GM12801 (cell line): ENCODE data around the gene SLC43A2.

Experiments
- TF ChIP-seq, protein P1 (sequence below): IDR thresholded peaks from one replicate; pipeline ENCODE4 v1.5.1; 2011; ENCODE audit warnings: control low read depth; ENCODE audit not compliant: insufficient read length; ENCODE audit errors: extremely low read depth

SLC43A2 gene

DNA sequence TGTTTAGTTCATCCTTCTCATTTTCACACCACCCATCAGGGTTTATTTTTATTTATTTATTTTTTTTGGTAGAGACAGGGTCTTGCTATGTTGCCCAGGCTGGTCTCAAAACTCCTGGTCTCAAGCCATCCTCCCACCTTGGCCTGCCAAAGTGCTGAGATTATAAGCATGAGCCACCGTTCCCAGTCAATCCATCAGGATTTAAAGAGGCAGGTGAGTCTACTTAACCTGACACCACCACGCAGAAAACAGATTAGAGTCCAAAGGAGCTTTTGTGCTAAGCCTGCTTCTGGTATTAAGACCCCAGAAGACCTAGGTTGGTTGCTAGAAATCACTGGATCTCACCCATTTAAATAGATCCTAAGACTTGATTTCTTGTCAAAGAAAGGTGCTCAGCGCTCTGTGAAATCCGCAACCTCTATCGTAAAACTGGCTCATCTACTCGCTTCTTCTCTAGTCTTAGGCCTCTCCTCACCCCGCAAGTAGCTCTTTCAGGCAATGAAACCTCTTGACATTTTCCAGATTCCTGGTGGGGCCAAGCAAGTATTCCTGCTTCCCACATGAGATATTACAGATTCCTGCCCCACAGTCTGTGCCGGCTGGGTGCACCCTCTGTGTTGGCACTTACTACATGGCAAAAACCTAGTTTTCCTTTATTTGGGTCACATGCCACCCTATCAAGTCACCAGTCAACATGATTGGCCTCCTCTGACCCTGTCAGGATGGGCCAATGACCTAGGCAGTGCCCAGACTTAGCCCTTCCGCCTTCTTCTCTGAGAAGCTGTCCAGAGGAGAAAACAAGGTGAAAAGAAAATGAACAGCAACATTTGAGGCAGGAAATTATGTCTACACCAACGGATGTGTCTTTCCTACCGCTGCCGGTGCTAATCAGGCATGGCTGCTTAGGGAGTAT is 75.0 kb downstream of the SLC43A2 start:
- TF ChIP-seq, protein P1, sequence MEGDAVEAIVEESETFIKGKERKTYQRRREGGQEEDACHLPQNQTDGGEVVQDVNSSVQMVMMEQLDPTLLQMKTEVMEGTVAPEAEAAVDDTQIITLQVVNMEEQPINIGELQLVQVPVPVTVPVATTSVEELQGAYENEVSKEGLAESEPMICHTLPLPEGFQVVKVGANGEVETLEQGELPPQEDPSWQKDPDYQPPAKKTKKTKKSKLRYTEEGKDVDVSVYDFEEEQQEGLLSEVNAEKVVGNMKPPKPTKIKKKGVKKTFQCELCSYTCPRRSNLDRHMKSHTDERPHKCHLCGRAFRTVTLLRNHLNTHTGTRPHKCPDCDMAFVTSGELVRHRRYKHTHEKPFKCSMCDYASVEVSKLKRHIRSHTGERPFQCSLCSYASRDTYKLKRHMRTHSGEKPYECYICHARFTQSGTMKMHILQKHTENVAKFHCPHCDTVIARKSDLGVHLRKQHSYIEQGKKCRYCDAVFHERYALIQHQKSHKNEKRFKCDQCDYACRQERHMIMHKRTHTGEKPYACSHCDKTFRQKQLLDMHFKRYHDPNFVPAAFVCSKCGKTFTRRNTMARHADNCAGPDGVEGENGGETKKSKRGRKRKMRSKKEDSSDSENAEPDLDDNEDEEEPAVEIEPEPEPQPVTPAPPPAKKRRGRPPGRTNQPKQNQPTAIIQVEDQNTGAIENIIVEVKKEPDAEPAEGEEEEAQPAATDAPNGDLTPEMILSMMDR, result no peak

DNA sequence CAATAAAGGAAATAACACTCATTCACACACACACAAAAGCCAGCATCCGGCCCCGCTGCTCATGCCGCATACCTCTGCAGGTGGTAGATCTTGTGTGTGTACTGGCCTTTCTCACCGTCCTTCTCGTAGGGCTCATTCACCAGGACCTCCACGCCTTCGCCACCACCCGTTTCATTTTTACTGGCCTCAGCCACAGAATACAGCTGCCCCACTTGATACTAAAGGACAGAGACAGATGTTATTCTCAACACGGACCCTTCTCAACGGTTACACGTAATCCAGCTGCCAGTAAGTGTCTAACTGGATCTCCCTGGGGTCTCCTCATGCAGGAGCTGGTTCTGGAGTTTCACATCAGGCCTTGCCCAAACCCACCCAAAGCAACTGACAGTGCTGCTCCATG is 75.7 kb downstream of the SLC43A2 start:
- TF ChIP-seq, protein P1, result no peak

DNA sequence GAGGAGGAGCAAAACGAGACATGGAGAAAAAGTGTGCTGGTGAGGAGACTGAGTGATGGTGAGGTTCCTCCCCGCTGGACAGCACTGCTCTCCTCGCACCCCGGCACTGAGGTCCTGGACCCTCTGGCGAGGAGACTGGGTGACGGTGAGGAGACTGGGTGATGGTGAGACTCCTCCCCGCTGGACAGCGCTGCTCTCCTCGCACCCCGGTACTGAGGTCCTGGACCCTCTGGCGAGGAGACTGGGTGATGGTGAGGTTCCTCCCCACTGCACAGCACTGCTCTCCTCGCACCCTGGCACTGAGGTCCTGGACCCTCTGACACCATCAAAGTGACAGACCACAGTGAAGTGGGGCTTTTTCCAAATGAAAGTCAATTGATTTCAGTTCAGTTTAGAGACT is 76.9 kb downstream of the SLC43A2 start:
- TF ChIP-seq, protein P1, result no peak

DNA sequence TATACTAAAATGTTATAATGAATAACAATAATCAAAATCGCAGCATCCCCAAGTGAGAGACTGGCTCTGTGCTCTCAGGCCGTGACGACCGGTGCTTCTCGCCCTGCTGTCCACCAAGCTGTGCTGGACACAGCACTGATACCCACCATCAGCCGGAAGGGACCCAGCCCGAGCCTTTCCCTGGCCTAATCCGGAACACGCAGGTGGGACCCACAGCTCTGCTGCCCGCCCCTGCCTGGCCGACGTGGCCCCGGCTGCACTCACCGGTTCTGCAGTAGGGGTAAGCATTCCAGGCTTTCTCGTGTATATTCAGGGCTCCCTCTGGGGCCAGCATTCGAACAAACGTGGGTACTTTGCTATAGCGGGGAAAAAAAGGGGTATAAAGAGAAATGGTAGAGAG is 80.6 kb downstream of the SLC43A2 start:
- TF ChIP-seq, protein P1, result no peak

DNA sequence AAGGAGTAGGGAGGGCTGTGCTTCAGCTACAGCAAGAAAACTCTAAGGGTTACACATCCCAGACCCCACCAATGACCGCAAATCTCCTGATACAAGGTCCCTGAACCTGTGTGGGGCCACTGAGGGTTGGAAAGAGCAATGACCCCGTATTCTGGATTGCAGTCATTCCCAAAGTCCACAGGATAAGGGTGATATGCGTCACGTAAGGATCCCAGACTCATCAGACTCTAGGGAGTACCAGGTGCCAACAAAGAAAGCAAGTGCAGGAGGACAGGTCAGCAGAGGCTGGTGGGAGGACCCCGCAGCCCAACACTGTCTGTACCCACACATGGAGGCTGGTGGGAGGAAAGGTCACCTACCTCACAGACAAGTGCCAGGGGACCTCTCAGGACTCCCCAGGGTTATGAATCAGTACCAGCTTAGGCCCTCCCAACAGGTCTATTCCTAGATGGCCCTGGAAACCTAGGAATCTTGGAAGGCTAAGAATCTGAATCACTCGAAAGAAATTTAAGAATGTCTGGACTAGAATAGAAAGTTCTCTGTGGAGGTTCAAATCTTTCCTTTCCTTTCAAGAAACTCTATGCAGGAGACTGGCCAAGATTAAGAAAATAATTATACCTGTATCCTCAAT is 82.2 kb downstream of the SLC43A2 start:
- TF ChIP-seq, protein P1, result no peak

DNA sequence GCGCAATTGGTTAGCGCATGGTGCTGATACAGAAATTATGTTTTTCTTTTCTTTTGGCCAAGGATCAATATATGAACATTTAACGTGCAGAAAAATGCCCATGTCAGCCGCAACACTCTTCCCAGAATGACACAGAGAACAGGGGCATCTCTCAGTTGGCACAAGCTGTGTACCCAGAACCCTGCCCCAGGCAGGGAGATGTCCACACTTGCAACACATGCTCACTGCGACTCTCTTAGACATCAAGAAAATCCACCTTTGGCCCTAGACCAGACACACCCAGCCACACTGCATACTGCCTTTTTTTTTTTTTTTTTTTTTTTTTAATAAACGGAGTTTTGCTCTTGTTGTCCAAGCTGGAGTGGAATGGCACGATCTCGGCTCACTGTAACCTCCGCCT is 83.0 kb downstream of the SLC43A2 start:
- TF ChIP-seq, protein P1, result no peak

DNA sequence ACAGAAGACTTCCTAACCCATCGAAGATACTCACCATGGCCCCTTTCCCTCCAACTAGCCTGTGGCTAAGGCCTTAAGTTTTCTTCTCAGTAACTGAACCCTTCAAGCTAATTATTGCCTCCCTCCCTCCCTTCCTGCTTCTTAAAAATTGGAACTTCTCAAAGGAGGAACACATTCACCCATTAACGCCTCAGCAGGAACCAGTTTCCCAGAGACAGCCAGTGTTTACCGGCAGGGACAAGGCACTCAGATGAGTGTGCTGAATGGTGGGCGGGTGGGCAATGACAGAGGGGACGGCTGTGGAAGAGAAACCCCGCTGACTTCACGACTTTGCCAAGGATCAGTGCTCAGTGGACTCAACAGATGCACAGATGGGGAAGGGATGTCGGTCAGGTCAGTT is 86.3 kb downstream of the SLC43A2 start:
- TF ChIP-seq, protein P1, result no peak
